ENCODE data around the gene PITPNC1. TPM values are rescaled to one million over a fixed set of nuclear protein-coding genes. Genes with fewer than 3 reads are reported as not detected.
A peak's percentile ranks its signal among the peaks of the same experiment; 100 is the strongest.
"Not testable (repeated sequence)": the region's sequence is repeated elsewhere in the genome, so short reads cannot be mapped to it uniquely, and the experiment has no call there.

The PITPNC1 gene
- total RNA-seq, 1 experiment from 2014 or later: 10.4 TPM

DNA sequence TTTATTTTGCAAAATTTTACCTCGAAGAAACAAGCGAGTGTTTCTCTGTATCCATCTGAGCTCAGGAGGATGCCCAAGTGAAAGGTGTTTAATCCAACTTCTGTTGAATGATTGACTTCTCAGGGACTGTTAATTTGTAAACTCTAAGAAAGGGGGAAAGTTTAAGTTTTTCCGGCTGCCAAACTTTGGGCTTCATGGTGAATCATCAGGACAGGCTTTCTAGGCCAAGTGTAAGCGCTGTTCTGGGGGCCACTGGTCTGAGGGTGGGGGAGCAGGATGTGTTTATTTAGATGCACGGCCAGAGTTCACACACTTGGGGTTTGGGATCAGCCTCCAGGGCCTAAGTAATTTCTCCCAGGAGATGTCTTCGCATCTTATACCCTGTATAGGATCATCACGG is 110.4 kb downstream of the PITPNC1 start:
- no peak for DNase-seq (ENCODE audit: low read depth)

DNA sequence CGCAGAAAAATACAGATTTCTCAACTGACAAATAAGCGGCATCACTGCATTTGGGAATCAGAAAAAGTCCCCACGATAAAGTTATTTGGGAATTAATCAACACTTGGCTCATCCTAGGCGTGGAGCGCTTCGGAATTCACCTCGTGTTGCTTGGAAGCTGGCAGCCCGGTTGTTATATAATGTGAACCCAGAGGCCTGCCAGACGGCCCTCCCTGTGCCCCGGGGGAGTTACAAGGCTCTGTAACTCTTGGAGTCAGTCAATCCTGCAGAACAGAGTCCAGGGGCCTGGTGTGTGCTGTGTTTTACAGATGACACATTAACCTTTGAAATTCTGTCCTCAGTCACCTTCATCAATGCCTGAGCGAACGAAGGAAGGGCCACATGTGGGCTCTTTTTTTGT is 111.1 kb downstream of the PITPNC1 start:
- DNase-seq (ENCODE audit: low read depth): no peak

DNA sequence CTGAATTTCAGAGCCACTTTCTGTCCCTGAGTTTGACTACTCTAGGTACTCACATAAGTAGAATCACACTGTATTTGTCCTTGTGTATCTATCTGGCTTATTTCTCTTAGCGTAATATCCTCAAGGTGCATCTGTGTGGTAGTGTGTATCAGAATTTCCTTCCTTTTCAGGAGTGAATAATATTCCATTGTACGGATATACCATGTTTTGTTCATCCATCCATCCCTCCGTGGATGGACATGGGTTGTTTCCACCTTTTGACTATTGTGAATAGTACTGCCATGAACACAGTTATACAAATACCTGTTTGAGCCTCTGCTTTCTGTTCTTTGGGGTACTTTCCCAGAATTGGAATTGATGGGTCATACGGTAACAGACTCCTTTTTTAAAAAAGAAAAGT is 111.7 kb downstream of the PITPNC1 start:
- no peak for DNase-seq (ENCODE audit: low read depth)

DNA sequence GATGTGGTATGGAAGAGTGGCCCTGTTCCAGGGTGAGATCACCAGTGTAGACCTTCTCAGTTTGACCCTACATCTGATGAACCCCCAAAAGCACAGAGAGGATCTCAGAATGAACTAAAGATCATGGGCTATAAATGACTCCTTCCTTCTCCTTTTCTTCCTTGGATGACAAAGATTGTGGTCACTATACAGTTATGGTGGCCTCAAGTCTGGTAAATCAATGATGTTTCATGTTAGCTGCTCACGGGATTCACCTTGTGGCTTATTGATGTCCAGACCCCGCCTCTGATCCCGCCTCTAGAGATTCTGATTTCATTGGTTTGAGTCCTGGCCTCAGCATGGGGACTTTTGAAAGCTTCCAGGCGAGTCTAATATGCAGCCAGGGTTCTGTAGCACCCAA is 112.2 kb downstream of the PITPNC1 start:
- DNase-seq (ENCODE audit: low read depth): no peak

DNA sequence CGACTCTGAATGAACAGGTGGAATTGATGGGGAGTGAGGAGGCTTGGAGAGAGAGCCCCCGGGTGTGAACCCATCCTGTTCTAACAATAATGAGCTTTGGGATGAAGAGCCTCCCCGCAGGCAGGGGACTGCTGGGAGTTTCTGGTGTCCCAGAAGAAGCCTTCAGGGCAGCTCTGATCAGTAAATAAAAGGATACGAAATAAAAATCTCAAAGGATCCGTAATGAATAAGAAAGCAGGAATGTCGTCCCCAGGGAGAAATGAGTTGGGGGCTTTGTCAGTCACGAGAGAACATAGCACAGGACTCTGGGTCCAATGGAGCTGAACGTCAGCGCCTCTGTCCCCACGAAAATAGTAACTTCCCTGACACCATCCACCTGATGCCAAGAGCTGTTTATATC is 113.4 kb downstream of the PITPNC1 start:
- DNase-seq (ENCODE audit: low read depth): peak; percentile 45

DNA sequence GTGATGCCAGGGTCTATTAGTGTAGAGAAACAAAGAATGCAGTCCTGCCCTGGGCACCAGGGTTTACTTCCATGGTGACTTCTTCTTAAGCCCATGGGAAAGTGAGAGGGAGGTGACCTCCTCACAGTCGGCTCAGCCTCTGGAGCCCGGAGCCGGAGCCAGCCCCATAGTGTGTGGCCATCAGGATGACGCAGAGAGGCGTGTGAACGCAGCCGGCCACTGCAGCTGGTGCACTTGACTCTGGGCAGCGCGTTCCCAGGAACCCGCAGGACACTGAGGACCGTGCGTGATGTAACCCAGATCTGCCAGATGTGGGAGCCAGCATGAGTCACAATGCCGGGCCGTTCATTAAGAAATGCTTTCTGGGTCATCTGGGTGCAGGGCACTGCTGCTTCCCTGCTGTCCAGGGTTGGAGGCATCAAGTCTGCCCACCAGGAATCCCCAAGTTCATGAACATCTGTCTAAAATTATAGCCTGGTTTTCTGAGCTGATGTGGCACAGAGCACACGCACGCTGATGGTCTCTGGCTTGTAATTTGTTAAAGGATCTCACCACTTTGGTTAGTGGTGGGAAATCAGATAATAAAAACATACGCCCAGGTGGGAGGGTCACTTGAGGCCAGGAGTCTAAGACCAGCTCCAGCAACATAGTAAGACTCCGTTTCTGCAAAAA is 114.1 kb downstream of the PITPNC1 start:
- peak; percentile 95 for DNase-seq (ENCODE audit: low read depth)

GRCh38 chr17:67491681-67492024 is 114.6 kb downstream of the PITPNC1 start:
- DNase-seq (ENCODE audit: low read depth): no peak

- DNase-seq (ENCODE audit: low read depth): peak; percentile 24
Observed at GRCh38 chr17:67492251-67492740, 115.2 kb downstream of the PITPNC1 start.

DNA sequence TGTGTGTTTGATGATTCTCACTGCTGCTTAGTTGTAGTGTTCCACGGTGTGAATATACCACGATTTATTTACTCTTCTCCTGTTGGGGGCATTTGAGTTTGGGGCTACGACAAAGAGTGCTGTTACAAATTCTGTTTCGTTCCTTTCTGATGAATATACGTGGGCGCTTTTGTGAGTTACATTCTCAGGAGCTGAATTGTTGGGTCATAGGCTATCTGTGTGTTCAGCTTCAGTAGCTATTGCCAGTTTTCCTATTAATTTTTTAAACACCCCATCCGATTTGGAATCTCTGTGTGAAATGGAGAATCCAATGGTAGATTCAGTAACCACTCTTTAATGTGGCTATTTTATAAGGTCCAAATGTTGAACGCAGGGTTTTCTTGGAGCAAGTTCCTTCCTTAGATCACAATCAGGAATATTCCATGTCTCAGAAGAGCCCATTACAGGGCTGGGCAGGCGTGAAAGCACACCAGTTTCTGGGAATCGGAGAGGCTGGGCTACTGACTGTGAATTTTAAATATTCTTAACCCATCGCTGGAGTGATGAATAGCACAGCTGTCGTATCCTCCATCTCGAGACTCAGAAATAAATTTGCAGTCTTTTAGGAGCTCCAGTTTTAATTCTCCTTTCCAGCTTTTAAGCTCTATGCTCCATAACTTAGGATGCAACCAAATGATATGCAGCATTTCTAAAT is 115.9 kb downstream of the PITPNC1 start:
- peak; percentile 51 for DNase-seq (ENCODE audit: low read depth)

- no peak for DNase-seq (ENCODE audit: low read depth)
Observed at GRCh38 chr17:67493812-67494211, 116.7 kb downstream of the PITPNC1 start.

DNA sequence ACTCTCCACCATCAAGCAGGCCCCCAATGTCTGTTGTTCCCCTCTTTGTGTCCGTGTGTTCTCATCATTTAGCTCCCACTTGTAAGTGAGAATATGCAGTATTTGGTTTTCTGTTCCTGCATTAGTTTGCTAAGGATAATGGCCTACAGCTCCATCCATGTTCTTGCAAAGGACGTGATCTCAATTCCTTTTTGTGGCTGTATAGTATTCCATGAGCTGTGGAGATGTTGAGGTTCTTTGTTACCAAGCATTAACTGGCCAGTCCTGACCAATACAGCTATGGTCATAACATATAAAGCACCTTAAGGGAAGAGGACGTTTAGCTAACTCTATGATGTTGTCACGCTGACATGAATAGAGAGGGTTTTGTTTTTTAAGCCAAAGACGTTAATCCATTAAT is 118.5 kb downstream of the PITPNC1 start:
- not testable (repeated sequence) for DNase-seq (ENCODE audit: low read depth)

- DNase-seq (ENCODE audit: low read depth): no peak
Observed at GRCh38 chr17:67496286-67496685, 119.2 kb downstream of the PITPNC1 start.

DNA sequence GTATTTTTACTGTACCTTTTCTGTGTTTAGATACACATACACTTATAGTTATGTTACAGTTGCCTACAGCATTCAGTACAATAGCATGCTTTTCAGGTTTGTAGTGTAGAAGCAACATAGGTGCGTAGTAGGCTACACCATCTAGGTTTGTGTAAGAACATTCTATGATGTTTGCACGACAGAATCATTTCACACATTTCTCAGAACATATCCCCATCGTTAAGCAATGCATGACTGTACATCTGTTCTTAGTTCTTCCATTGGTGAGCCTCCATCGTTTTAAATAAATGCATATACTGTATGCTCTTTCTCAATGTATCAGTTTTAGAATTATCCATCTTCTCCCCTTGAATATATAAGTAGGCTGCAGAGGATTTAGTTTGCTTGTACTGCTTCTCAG is 122.6 kb downstream of the PITPNC1 start:
- no peak for DNase-seq (ENCODE audit: low read depth)

- peak; percentile 44 for DNase-seq (ENCODE audit: low read depth)
Observed at GRCh38 chr17:67500261-67500660, 123.2 kb downstream of the PITPNC1 start.

DNA sequence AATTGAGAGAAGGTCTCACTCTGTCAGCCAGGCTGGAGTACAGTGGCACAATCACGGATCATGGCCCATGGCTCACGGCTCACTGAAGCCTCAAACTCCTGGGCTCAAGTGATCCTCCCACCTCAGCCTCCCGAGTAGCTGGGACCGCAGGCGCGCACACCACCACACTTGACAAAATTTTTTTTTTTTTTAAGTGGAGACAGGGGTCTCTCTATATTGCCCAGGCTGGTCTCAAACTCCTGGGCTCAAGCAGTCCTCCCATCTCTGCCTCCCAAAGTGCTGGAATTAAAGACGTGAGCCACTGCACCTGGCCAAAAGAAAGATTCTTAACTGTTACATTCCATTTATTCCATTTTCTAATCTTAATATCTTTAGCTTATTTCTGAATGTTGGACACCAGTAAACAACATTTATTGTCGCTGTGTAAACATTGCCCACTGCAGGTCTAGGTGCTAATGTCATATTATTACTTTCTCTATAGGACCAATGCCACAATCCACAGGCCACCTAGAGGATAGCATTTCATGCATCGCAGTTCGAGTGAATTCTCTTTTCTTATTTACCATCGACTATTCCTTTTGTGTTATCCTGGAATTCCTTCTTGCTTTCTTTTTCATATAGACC is 123.7 kb downstream of the PITPNC1 start:
- DNase-seq (ENCODE audit: low read depth): no peak

DNA sequence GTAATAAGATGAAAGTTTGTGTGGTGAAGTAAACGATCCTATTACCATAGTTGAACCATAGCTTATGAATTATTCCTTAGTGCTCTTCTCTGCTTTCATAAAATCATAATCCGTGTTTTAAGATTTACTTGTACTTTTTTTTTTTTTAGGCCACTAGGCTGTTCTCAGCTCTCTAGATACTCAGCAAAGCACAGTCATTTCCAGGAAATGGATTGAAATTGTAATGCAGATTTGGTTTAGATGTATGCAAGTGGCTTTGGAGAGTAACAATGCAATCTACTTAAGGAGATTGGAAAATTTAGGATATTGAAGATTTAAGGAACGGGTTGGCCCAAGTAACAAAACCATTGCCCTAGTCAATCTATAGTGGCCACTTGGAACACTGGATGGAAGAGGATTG is 125.1 kb downstream of the PITPNC1 start:
- DNase-seq (ENCODE audit: low read depth): no peak

GRCh38 chr17:67503184-67503583 is 126.1 kb downstream of the PITPNC1 start:
- DNase-seq (ENCODE audit: low read depth): no peak

GRCh38 chr17:67503739-67504138 is 126.7 kb downstream of the PITPNC1 start:
- no peak for DNase-seq (ENCODE audit: low read depth)

DNA sequence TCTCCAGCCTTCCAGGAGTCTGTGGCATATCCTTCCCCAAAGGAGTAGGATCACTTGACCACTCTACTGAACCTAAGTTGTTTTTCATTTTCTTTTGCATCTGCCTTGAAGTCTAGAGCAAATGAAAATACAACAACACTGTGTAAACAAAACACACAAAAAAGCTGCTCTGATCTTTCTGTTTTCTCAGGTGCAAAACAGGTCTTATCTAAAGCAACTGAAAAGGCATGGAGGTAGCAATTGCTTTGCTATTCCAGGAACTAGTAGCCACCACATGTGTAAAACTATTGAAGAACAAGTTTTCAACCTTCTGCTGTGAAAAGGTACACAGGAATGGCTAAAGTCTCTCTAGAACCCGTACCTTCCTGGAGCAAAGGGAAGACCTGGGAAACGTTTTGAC is 127.1 kb downstream of the PITPNC1 start:
- no peak for DNase-seq (ENCODE audit: low read depth)

DNA sequence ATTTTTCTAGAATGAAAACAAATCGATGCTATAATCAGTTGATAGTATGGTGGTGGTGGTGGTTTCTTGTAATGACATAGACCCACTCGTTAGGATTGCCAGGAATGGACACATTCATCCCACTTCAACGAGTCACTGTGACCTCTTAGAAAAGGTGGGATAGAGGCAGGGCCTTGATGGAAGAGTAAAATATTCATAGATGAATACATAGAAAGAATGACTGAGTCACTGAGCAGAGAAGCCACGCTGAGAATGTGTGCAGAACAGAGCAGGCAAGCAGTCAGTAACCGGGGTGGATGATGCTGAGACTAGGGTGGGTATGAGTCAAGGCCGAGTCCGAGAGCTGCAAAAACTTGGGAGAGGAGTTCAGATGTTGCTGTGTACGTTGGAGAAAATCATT is 129.9 kb downstream of the PITPNC1 start:
- DNase-seq (ENCODE audit: low read depth): peak; percentile 33

DNA sequence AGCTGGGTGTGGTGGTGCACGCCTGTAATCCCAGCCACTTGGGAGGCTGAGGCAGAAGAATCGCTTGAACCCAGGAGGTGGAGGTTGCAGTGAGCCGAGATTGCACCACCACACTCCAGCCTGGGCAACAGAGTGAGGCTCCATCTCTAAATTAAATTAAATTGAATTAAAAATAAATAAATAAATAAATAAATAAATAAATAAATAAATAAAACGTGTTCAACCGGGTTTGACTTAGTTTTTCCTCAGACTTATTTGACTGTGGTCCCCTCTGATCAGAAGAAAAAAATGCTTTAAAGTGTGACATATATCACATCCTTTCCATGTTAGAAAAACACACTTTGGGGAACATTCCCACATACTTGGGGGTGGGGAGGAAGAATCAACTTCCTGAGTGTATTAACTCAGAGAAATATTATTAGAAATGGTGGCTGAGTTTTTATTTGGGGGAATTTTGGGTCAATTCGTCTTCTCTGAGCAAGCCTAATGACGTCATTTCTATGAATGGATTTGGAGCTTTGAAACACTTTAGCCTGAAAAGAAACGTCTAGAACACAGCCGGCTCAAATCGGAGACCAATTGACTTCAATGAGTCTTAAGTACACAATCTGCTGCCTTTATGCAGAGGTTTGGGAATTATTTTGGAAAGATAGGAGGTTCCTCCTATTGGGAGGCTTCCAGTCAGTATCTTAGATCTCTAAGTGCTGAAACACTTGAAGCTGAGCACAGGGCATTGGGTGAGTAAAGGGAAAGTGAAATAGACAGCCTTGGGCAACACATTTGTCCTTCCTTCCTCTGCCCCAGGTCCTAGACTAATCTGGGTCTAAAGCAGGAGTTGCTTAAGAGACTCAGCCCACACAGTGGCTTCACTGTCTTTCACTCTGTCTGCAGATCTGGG is 132.6 kb downstream of the PITPNC1 start:
- DNase-seq (ENCODE audit: low read depth): peak; percentile 44

- no peak for DNase-seq (ENCODE audit: low read depth)
Observed at GRCh38 chr17:67511012-67511411, 133.9 kb downstream of the PITPNC1 start.
